WTC11 (cell line): ENCODE measurements around the gene CAMK2B. TPM values are rescaled to one million over a fixed set of nuclear protein-coding genes. Genes with fewer than 3 reads are reported as not detected.

Experiments used
- ATAC-seq: fragments of 200-7000 bp; cut with Tn5 transposase; 2 replicates; pipeline ENCODE4 v1.10.0; 2021; ENCODE audit warnings: mild to moderate bottlenecking, moderate library complexity
- CTCF ChIA-PET: fragments of 300-600 bp; sonication (Branson Sonifier 250); formaldehyde crosslinking; loops from one replicate; lab custom pipeline; 2021; ENCODE audit warnings: antibody characterized with exemption; lab: Charles Lee
- POLR2A ChIA-PET: fragments of 350-600 bp; sonication (Branson Sonifier 250); formaldehyde crosslinking; loops from one replicate; lab custom pipeline; 2021; ENCODE audit warnings: antibody characterized with exemption; lab: Charles Lee
- DNase-seq: peaks from one replicate; pipeline ENCODE4 v3.0.0; 2021; ENCODE audit warnings: low spot score
- H3K27ac Mint-ChIP-seq: 2 replicates; pipeline ENCODE4 v1.8.0; 2021; ENCODE audit warnings: mixed read lengths
- H3K27me3 Mint-ChIP-seq: 2 replicates; pipeline ENCODE4 v1.8.0; 2021; ENCODE audit warnings: low read depth, mild to moderate bottlenecking, moderate library complexity, mixed read lengths
- H3K36me3 Mint-ChIP-seq: 2 replicates; pipeline ENCODE4 v1.8.0; 2021; ENCODE audit warnings: mixed read lengths
- H3K4me1 Mint-ChIP-seq: 2 replicates; pipeline ENCODE4 v1.8.0; 2022; ENCODE audit warnings: mixed read lengths
- H3K4me3 Mint-ChIP-seq: 2 replicates; pipeline ENCODE4 v1.8.0; 2021; ENCODE audit warnings: mild to moderate bottlenecking, moderate library complexity, mixed read lengths
- H3K9me3 Mint-ChIP-seq: 2 replicates; pipeline ENCODE4 v1.8.0; 2021; ENCODE audit warnings: mixed read lengths
- CBFB ChIP-seq: sonication (generic); formaldehyde crosslinking; IDR thresholded peaks from 2 replicates; pipeline ENCODE4 v1.8.1; 2022; ENCODE audit warnings: mild to moderate bottlenecking, low read depth, missing genetic modification reagents
- E2F1 ChIP-seq: sonication (generic); formaldehyde crosslinking; IDR thresholded peaks from 2 replicates; pipeline ENCODE4 v1.8.0; 2022; ENCODE audit warnings: mild to moderate bottlenecking, missing genetic modification reagents
- ESRRA ChIP-seq: sonication (generic); formaldehyde crosslinking; IDR thresholded peaks from 2 replicates; pipeline ENCODE4 v1.8.1; 2022; ENCODE audit warnings: mild to moderate bottlenecking, missing genetic modification reagents, borderline replicate concordance
- KAT7 ChIP-seq: sonication (generic); formaldehyde crosslinking; IDR thresholded peaks from 2 replicates; pipeline ENCODE4 v1.8.1; 2023; ENCODE audit warnings: missing genetic modification reagents, mild to moderate bottlenecking, borderline replicate concordance
- MYBL2 ChIP-seq: sonication (generic); formaldehyde crosslinking; IDR thresholded peaks from 2 replicates; pipeline ENCODE4 v1.8.1; 2023; ENCODE audit warnings: mild to moderate bottlenecking, moderate library complexity, missing genetic modification reagents
- NR2C2 ChIP-seq: sonication (generic); formaldehyde crosslinking; IDR thresholded peaks from 2 replicates; pipeline ENCODE4 v1.8.0; 2022; ENCODE audit warnings: mild to moderate bottlenecking, missing genetic modification reagents
- NR3C1 ChIP-seq: sonication (generic); formaldehyde crosslinking; conservative IDR thresholded peaks from 2 replicates; pipeline ENCODE4 v1.8.1; 2023; ENCODE audit warnings: low read depth, mild to moderate bottlenecking, missing genetic modification reagents
- PRRX2 ChIP-seq: fragments of 250-450 bp; sonication (Bioruptor Pico); IDR thresholded peaks from 2 replicates; pipeline ENCODE4 v1.8.0; 2021; ENCODE audit warnings: mild to moderate bottlenecking
- RELA ChIP-seq: sonication (generic); formaldehyde crosslinking; IDR thresholded peaks from 2 replicates; pipeline ENCODE4 v1.8.1; 2022; ENCODE audit warnings: missing genetic modification reagents, mild to moderate bottlenecking, borderline replicate concordance
- SOX15 ChIP-seq: fragments of 250-450 bp; sonication (Bioruptor Pico); IDR thresholded peaks from 2 replicates; pipeline ENCODE4 v1.9.0; 2021; ENCODE audit warnings: mild to moderate bottlenecking
- TEAD4 ChIP-seq: sonication (generic); formaldehyde crosslinking; IDR thresholded peaks from 2 replicates; pipeline ENCODE4 v1.8.0; 2022; ENCODE audit warnings: mild to moderate bottlenecking, missing genetic modification reagents
- ZBTB21 ChIP-seq: sonication (generic); formaldehyde crosslinking; IDR thresholded peaks from 2 replicates; pipeline ENCODE4 v1.8.1; 2023; ENCODE audit warnings: mild to moderate bottlenecking, missing genetic modification reagents, borderline replicate concordance
- ZBTB43 ChIP-seq: sonication (generic); formaldehyde crosslinking; IDR thresholded peaks from 2 replicates; pipeline ENCODE4 v1.8.1; 2023; ENCODE audit warnings: mild to moderate bottlenecking, missing genetic modification reagents
- ZNF423 ChIP-seq: fragments of 250-450 bp; sonication (Bioruptor Pico); IDR thresholded peaks from 2 replicates; pipeline ENCODE4 v2.1.2; 2022; ENCODE audit warnings: mild to moderate bottlenecking, moderate library complexity
- ZNF671 ChIP-seq: fragments of 250-450 bp; sonication (Bioruptor Pico); IDR thresholded peaks from 2 replicates; pipeline ENCODE4 v1.8.0; 2021; ENCODE audit warnings: mild to moderate bottlenecking
- total RNA-seq: library from RNA; stranded (reverse); gene quantifications from 3 replicates; pipeline ENCODE4 v1.2.3, GENCODE V29; 2021
- TF ChIP-seq, protein P1 (sequence below): sonication (generic); formaldehyde crosslinking; IDR thresholded peaks from 2 replicates; pipeline ENCODE4 v1.8.1; 2022; ENCODE audit warnings: missing genetic modification reagents, borderline replicate concordance
- TF ChIP-seq, protein P2 (sequence below): sonication (generic); formaldehyde crosslinking; IDR thresholded peaks from 2 replicates; pipeline ENCODE4 v1.8.1; 2022; ENCODE audit warnings: low read depth, missing genetic modification reagents, borderline replicate concordance
- TF ChIP-seq, protein P3 (sequence below): sonication (generic); formaldehyde crosslinking; IDR thresholded peaks from 2 replicates; pipeline ENCODE4 v1.8.0; 2022; ENCODE audit warnings: mild to moderate bottlenecking, missing genetic modification reagents
- TF ChIP-seq, protein P4 (sequence below): sonication (generic); formaldehyde crosslinking; IDR thresholded peaks from 2 replicates; pipeline ENCODE4 v1.8.1; 2023; ENCODE audit warnings: mild to moderate bottlenecking, missing genetic modification reagents, moderate library complexity
- TF ChIP-seq, protein P5 (sequence below): fragments of 250-450 bp; sonication (Bioruptor Pico); IDR thresholded peaks from 2 replicates; pipeline ENCODE4 v2.1.2; 2022; ENCODE audit warnings: mild to moderate bottlenecking, moderate library complexity

CAMK2B gene
- total RNA-seq, 1 experiment from 2014 or later = 0.44 TPM

GRCh38 chr7:44341401-44341800 is 16.0 kb upstream of the CAMK2B start (continued):
- TF ChIP-seq, protein P1, sequence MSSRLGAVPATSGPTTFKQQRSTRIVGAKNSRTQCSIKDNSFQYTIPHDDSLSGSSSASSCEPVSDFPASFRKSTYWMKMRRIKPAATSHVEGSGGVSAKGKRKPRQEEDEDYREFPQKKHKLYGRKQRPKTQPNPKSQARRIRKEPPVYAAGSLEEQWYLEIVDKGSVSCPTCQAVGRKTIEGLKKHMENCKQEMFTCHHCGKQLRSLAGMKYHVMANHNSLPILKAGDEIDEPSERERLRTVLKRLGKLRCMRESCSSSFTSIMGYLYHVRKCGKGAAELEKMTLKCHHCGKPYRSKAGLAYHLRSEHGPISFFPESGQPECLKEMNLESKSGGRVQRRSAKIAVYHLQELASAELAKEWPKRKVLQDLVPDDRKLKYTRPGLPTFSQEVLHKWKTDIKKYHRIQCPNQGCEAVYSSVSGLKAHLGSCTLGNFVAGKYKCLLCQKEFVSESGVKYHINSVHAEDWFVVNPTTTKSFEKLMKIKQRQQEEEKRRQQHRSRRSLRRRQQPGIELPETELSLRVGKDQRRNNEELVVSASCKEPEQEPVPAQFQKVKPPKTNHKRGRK = no peak
- TF ChIP-seq ZNF671 (CRISPR knock-in tag) (no peak), E2F1 (CRISPR knock-in tag) (no peak), CBFB (CRISPR knock-in tag) (no peak), ZNF423 (CRISPR knock-in tag) (no peak), MYBL2 (CRISPR knock-in tag) (no peak), ESRRA (no peak)

DNA sequence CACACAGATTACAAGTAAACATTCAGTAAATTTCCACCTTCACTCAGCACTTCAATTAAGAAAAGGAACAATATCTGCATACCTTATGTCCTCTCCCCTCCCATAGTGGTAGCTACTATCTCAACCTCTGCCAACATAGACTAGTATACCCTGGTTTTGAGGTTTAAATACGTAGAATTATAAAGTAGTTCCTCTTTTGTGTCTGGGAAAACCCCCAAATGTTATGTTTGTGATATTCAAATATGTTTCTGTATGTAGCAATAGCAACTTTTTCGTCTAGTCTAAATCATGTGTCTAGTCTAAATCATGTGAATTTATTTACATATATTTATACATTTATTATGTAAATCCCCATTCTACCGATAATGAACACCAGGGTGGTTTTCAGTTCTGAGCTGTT is 13.2 kb upstream of the CAMK2B start:
- ChIA-PET POLR2A (no interaction called here), CTCF (interaction anchor here (1.6 to 6.0 kb wide), 2 partner anchors 10 to 98 kb away, joined by 4 to 38 read pairs; no protein-coding TSS in a partner anchor)
- Mint-ChIP-seq H3K4me1 (peaks cover 15% of the 10 kb centered on the region), H3K27ac (no peak overlapping the region), H3K9me3 (peaks cover 15% of the 10 kb centered on the region), H3K27me3 (peaks cover 6% of the 10 kb centered on the region), H3K4me3 (no peak overlapping the region), H3K36me3 (no peaks in the 10 kb centered on the region)
- ATAC-seq = no peak
- no peak for DNase-seq
- TF ChIP-seq TEAD4 (CRISPR knock-in tag) (no peak), RELA (no peak), ZBTB21 (no peak), NR3C1 (CRISPR knock-in tag) (no peak), NR2C2 (no peak), SOX15 (CRISPR knock-in tag) (no peak), PRRX2 (CRISPR knock-in tag) (no peak), KAT7 (CRISPR knock-in tag) (no peak), ZBTB43 (CRISPR knock-in tag) (no peak)
- TF ChIP-seq, protein P2, sequence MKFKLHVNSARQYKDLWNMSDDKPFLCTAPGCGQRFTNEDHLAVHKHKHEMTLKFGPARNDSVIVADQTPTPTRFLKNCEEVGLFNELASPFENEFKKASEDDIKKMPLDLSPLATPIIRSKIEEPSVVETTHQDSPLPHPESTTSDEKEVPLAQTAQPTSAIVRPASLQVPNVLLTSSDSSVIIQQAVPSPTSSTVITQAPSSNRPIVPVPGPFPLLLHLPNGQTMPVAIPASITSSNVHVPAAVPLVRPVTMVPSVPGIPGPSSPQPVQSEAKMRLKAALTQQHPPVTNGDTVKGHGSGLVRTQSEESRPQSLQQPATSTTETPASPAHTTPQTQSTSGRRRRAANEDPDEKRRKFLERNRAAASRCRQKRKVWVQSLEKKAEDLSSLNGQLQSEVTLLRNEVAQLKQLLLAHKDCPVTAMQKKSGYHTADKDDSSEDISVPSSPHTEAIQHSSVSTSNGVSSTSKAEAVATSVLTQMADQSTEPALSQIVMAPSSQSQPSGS (CRISPR knock-in tag) = no peak
- TF ChIP-seq, protein P3, sequence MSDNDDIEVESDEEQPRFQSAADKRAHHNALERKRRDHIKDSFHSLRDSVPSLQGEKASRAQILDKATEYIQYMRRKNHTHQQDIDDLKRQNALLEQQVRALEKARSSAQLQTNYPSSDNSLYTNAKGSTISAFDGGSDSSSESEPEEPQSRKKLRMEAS (CRISPR knock-in tag) = no peak
- TF ChIP-seq, protein P4, sequence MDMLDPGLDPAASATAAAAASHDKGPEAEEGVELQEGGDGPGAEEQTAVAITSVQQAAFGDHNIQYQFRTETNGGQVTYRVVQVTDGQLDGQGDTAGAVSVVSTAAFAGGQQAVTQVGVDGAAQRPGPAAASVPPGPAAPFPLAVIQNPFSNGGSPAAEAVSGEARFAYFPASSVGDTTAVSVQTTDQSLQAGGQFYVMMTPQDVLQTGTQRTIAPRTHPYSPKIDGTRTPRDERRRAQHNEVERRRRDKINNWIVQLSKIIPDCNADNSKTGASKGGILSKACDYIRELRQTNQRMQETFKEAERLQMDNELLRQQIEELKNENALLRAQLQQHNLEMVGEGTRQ (CRISPR knock-in tag) = no peak
- TF ChIP-seq, protein P5, sequence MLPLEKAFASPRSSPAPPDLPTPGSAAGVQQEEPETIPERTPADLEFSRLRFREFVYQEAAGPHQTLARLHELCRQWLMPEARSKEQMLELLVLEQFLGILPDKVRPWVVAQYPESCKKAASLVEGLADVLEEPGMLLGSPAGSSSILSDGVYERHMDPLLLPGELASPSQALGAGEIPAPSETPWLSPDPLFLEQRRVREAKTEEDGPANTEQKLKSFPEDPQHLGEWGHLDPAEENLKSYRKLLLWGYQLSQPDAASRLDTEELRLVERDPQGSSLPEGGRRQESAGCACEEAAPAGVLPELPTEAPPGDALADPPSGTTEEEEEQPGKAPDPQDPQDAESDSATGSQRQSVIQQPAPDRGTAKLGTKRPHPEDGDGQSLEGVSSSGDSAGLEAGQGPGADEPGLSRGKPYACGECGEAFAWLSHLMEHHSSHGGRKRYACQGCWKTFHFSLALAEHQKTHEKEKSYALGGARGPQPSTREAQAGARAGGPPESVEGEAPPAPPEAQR (CRISPR knock-in tag) = no peak
